KMS-11 (cell line): Measurements from ENCODE around the gene FMC1.

ENCODE experiments used
- H2AFZ ChIP-seq: fragments of 200-600 bp; sonication (generic); 2 replicates; pipeline ENCODE4 v1.6.1; 2016; ENCODE audit warnings: antibody characterized with exemption, mixed run types, low read depth
- H3K27ac ChIP-seq: fragments of 200-600 bp; sonication (generic); 2 replicates; pipeline ENCODE4 v1.6.1; 2016; ENCODE audit warnings: mild to moderate bottlenecking, mixed run types
- H3K27me3 ChIP-seq: fragments of 200-600 bp; sonication (generic); 2 replicates; pipeline ENCODE4 v1.6.1; 2017; ENCODE audit warnings: mild to moderate bottlenecking, low read depth, mixed run types, moderate library complexity; ENCODE audit not compliant: insufficient read depth
- H3K36me3 ChIP-seq: fragments of 200-600 bp; sonication (generic); 2 replicates; pipeline ENCODE4 v1.6.1; 2017; ENCODE audit warnings: mild to moderate bottlenecking, mixed run types; ENCODE audit not compliant: insufficient read depth
- H3K4me1 ChIP-seq: fragments of 200-600 bp; sonication (generic); 2 replicates; pipeline ENCODE4 v1.6.1; 2016; ENCODE audit warnings: mild to moderate bottlenecking, low read depth, mixed run types; ENCODE audit not compliant: poor library complexity, severe bottlenecking
- H3K4me2 ChIP-seq: fragments of 200-600 bp; sonication (generic); 2 replicates; pipeline ENCODE4 v1.7.0; 2016; ENCODE audit warnings: mild to moderate bottlenecking, mixed run types
- H3K4me3 ChIP-seq: fragments of 200-600 bp; sonication (generic); IDR thresholded peaks from 2 replicates; pipeline ENCODE4 v1.6.1; 2017; ENCODE audit warnings: low read depth, low read length, mixed read lengths; ENCODE audit not compliant: insufficient read depth
- H3K79me2 ChIP-seq: fragments of 200-600 bp; sonication (generic); 2 replicates; pipeline ENCODE4 v1.6.1; 2016; ENCODE audit warnings: low read depth, mixed run types; ENCODE audit not compliant: insufficient read depth
- H3K9ac ChIP-seq: fragments of 200-600 bp; sonication (generic); 2 replicates; pipeline ENCODE4 v1.6.1; 2016; ENCODE audit warnings: mild to moderate bottlenecking, mixed run types
- H4K20me1 ChIP-seq: fragments of 200-600 bp; sonication (generic); 2 replicates; pipeline ENCODE4 v1.6.1; 2016; ENCODE audit warnings: mild to moderate bottlenecking, mixed run types; ENCODE audit not compliant: insufficient read depth
- TF ChIP-seq, protein P1 (sequence below): fragments of 200-600 bp; sonication (generic); conservative IDR thresholded peaks from 2 replicates; pipeline ENCODE4 v1.6.1; 2017; ENCODE audit warnings: low read depth, mild to moderate bottlenecking, antibody characterized with exemption, low read length, moderate library complexity, mixed read lengths

FMC1 gene

DNA sequence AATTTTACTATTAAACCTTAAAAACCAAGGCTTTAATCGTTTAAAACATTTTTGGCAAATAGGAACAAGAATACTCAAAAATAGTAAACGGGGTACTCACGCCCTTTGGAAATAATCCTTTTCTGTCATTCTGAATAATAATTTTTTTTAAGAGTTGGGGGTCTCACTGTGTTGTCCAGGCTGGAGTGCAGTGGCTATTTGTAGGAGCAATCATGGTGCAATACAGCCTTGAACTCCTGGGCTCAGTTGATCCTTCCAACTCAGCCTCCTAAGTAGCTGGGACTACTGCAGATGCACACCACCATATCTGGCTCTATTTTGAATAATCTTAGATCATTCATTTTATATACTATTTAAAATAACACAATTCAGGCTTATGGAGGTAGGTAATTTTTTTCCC lies 43.5 kb downstream of the FMC1 start:
- Histone ChIP-seq H3K36me3 (peaks cover 16% of the 10 kb centered on the region), H3K79me2 (peaks cover 62% of the 10 kb centered on the region; the same call in 1 of the 2 replicates), H3K27ac (no peak overlapping the region), H3K27me3 (no peaks in the 10 kb centered on the region), H3K4me2 (no peak overlapping the region), H3K9ac (no peak overlapping the region), H2AFZ (no peak overlapping the region), H3K4me3 (no peak overlapping the region), H3K4me1 (no peaks in the 10 kb centered on the region), H4K20me1 (no peaks in the 10 kb centered on the region; the same call in 1 of the 2 replicates)
- TF ChIP-seq, protein P1, sequence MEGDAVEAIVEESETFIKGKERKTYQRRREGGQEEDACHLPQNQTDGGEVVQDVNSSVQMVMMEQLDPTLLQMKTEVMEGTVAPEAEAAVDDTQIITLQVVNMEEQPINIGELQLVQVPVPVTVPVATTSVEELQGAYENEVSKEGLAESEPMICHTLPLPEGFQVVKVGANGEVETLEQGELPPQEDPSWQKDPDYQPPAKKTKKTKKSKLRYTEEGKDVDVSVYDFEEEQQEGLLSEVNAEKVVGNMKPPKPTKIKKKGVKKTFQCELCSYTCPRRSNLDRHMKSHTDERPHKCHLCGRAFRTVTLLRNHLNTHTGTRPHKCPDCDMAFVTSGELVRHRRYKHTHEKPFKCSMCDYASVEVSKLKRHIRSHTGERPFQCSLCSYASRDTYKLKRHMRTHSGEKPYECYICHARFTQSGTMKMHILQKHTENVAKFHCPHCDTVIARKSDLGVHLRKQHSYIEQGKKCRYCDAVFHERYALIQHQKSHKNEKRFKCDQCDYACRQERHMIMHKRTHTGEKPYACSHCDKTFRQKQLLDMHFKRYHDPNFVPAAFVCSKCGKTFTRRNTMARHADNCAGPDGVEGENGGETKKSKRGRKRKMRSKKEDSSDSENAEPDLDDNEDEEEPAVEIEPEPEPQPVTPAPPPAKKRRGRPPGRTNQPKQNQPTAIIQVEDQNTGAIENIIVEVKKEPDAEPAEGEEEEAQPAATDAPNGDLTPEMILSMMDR, result no peak

DNA sequence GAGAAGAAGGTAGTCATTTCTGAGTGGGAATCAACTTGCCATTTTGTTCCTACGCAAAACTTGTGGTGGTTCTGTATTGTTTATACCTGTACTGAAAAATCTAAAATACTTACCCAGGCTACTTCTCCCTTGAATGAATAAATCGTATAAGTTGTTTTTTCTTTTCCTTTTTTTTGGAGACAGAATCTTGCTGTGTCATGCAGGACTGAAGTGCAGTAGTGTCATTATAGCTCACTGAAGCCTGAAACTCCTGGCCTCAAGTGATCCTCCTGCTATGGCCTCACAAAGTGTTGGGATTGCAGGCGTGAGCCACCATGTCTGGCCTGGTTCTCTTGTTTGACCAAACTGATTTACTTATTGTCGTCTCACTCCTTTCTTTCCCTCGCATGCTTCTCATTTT lies 46.5 kb downstream of the FMC1 start:
- Histone ChIP-seq H3K4me2 (no peak overlapping the region), H4K20me1 (no peaks in the 10 kb centered on the region), H3K4me3 (no peak overlapping the region), H2AFZ (no peak overlapping the region), H3K27me3 (no peaks in the 10 kb centered on the region), H3K4me1 (no peaks in the 10 kb centered on the region), H3K79me2 (peaks cover 72% of the 10 kb centered on the region; the same call in 1 of the 2 replicates), H3K27ac (no peak overlapping the region), H3K9ac (no peak overlapping the region), H3K36me3 (peaks cover 10% of the 10 kb centered on the region; the same call in 1 of the 2 replicates)
- TF ChIP-seq, protein P1, result no peak

DNA sequence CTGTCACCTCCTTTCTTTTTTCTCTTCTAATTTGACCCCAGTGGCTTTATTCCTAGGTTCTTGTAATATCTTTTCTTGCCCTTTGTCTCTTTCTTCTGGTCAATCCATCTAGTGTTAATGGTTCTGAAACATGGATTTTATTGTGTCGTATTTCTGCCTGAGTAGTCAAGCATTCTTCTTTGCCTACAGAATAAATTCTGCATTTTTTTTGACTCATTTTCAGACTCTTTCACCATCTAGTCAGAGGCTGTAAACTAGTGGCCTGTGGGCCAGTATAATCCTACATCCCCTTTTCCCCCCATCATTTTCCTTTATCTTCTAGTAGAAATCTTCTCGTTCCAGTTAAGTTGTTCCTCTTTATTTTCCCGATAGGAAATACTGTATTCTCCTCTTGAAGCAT lies 48.0 kb downstream of the FMC1 start:
- H3K79me2 ChIP-seq, result peaks cover 78% of the 10 kb centered on the region; the same call in 1 of the 2 replicates
- no peak overlapping the region for H3K4me3 ChIP-seq
- no peaks in the 10 kb centered on the region for H3K27me3 ChIP-seq
- H2AFZ ChIP-seq, result no peak overlapping the region
- no peak overlapping the region for H3K9ac ChIP-seq
- no peaks in the 10 kb centered on the region for H4K20me1 ChIP-seq
- TF ChIP-seq, protein P1, result no peak
- H3K4me1 ChIP-seq, result no peaks in the 10 kb centered on the region
- peaks cover 10% of the 10 kb centered on the region; the same call in 1 of the 2 replicates for H3K36me3 ChIP-seq
- H3K4me2 ChIP-seq, result no peak overlapping the region
- no peak overlapping the region for H3K27ac ChIP-seq

DNA sequence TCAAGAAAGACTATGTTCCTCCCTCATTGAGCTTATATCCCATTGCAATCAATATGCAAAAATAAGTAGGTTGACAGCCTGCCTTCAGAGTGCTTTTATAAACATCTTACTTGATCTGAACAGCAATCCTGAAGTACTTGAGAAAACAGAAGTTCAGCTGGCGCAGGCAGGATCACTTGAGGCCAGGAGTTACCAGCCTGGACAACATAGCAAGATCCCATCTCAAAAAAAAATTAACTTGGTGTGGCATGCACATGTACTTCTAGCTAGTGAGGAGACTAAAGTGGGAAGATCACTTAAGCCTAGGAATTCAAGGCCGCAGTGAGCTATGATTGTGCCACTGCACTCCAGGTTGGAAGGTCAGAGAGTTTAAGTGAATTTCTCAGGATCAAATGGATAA lies 48.6 kb downstream of the FMC1 start:
- TF ChIP-seq, protein P1, result no peak
- H3K36me3 ChIP-seq, result peaks cover 10% of the 10 kb centered on the region; the same call in 1 of the 2 replicates
- H2AFZ ChIP-seq, result no peak overlapping the region
- no peaks in the 10 kb centered on the region for H3K27me3 ChIP-seq
- H3K79me2 ChIP-seq, result peaks cover 78% of the 10 kb centered on the region; the same call in 1 of the 2 replicates
- no peak overlapping the region for H3K9ac ChIP-seq
- no peak overlapping the region for H3K4me3 ChIP-seq
- no peaks in the 10 kb centered on the region for H3K4me1 ChIP-seq
- peaks cover 5% of the 10 kb centered on the region; the same call in 1 of the 2 replicates for H4K20me1 ChIP-seq
- H3K27ac ChIP-seq, result no peak overlapping the region
- H3K4me2 ChIP-seq, result no peak overlapping the region
